ENCODE results near the gene STRA6.

DNA sequence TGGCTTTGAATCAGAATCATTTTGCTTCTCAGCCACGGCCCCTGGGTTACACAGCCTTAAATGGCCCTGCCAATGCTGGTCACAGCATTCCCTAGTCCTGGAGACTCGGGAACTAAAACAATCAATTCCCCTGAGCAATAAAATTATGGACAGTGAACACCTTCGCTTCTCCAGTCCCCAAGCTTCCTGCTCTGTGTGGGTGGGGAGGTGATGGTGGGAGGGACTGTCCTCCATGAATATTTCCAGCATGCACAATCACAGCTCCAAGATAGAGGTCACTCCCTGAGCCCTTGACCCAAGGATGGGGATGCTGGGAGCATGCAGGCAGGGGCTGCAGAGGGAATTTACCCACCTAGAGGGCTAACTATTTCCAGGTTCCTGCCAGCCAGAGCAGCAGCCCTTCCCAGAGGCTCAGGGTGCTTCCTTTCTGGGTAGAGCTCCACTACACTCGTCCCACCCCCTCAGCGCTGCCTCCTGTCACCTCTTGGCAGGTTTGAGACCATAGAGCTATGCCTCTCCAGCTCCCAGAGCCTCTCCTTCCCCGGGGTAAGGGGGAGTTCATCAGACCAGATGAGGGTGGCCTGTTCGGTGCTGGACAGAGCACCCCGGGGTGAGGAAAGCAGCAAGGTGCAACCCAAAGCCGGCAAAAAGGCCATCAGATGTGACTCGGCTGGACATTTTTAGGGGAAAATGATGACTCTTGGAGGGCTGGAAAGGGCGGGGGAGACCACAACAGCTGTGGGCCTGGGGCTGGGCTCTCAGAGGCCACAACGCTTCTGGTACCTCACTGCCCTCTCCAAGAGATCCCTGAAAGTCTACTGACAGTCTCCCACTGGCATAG, 19.0 kb upstream of the STRA6 start:
- no peak for TF ChIP-seq CTCF (IDR thresholded peaks at IDR 0.05)
- TF ChIP-seq POLR2AphosphoS5 (IDR thresholded peaks at IDR 0.05) = no peak
- TF ChIP-seq POLR2A (IDR thresholded peaks at IDR 0.05) = no peak

All from prostate gland (tissue), 2 donors.